ENCODE data around the gene SGTA.

SGTA gene

DNA sequence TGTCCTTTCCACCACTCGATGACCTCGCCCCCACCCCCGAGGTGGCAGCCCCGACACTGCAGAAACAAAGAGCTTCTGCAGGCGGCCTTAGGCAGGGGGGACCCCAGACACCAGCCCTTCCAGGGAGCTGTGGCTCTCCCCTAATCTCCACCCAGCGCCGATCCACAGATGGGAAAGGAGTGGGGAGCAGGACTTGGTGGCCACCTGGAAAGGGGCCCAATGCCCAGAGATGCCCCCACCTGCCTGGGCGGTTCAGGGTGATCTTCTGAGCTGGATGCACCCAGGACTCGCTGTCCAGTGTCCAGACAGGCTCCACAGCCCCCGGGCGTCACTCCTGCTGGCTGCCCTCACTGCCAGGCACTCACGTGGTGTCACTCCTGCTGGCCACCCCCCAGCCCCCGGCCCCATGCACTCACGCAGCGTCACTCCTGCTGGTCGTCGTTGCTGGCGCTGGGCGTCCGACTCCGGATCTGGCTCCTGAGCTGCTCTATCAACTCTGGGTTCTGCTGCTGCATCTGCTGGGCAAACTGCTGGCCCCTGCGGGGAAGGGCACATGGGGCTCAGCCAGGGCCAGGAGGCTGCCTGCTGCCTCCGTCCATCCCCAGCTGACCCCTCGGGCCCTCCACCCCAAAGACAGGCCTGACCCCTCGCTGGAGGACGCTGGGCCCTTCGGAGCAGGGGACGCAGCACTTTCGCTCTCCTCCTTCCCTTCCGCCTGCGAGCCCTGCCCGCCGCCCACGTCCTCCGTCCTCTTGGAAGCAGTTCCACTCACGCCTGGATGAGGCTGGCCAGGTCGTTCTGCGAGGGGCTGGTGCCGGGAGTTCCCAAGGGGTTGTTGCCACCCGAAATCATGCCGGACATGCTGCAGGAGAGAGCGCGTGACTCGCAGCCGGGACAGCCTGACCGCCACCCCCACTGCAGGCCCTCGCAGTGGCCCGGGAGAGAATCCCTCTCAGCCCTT lies 25.9 kb downstream of the SGTA start:
- in situ Hi-C loops (cut with HindIII; ENCODE audit: low pct_ligation_motif_present, low sequenced_read_pairs), result no loop called here
- DNase-seq, result no peak
- TF ChIP-seq, protein P1, sequence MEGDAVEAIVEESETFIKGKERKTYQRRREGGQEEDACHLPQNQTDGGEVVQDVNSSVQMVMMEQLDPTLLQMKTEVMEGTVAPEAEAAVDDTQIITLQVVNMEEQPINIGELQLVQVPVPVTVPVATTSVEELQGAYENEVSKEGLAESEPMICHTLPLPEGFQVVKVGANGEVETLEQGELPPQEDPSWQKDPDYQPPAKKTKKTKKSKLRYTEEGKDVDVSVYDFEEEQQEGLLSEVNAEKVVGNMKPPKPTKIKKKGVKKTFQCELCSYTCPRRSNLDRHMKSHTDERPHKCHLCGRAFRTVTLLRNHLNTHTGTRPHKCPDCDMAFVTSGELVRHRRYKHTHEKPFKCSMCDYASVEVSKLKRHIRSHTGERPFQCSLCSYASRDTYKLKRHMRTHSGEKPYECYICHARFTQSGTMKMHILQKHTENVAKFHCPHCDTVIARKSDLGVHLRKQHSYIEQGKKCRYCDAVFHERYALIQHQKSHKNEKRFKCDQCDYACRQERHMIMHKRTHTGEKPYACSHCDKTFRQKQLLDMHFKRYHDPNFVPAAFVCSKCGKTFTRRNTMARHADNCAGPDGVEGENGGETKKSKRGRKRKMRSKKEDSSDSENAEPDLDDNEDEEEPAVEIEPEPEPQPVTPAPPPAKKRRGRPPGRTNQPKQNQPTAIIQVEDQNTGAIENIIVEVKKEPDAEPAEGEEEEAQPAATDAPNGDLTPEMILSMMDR (IDR thresholded peaks at IDR 0.05; ENCODE audit: low read depth, low read length, missing control alignments), result no peak
- Histone ChIP-seq H3K27me3 (replicated peaks) (no peaks in the 10 kb centered on the region), H3K4me3 (ENCODE audit: low read depth, low read length) (no peak overlapping the region), H3K27ac (no peak overlapping the region), H3K36me3 (replicated peaks) (peaks cover 51% of the 10 kb centered on the region)

DNA sequence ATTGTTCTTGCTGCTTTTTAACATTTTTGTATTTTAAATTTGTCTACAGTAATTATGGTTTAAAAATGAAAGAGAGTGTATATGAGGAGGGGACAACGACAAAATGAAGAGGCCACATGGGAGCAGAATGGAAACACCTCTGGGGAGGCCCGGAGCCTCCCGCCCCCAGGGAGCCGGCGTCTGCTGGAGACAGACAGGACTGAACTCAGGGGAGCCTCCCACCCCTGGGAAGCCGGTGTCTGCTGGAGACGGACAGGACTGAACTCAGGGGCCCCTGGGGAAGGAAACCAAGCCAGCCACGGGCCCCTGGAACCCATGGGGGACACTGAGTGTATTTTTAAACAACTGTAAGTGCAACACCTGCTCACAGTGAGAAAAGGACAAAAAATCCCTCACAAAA lies 26.6 kb downstream of the SGTA start:
- TF ChIP-seq, protein P1 (IDR thresholded peaks at IDR 0.05; ENCODE audit: low read depth, low read length, missing control alignments), result no peak
- Histone ChIP-seq H3K36me3 (replicated peaks) (peaks cover 49% of the 10 kb centered on the region), H3K27me3 (replicated peaks) (no peaks in the 10 kb centered on the region), H3K27ac (no peak overlapping the region), H3K4me3 (ENCODE audit: low read depth, low read length) (no peak overlapping the region)
- in situ Hi-C loops (cut with HindIII; ENCODE audit: low pct_ligation_motif_present, low sequenced_read_pairs), result no loop called here
- no peak for DNase-seq

DNA sequence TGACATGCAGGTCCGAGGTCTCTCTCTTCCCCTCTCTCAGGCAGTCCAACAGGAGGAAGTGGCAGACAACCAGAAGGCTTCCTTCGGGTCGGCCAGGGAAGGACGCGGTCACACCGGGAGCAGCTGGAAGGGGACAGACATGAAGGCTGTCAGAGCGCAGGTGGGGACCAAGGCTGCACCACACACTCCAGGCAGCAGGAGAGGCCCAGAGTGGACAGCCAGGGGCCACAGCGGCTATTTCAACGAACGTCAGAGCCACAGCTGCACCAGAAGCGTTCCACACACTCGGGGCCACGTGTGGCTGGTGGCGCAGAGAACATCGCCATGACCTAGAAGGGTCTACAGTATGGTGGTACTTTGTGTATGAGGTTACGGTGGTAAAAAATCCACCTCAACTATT lies 27.3 kb downstream of the SGTA start:
- Histone ChIP-seq H3K4me3 (ENCODE audit: low read depth, low read length) (no peak overlapping the region), H3K27ac (no peak overlapping the region), H3K27me3 (replicated peaks) (no peaks in the 10 kb centered on the region), H3K36me3 (replicated peaks) (peaks cover 44% of the 10 kb centered on the region)
- in situ Hi-C loops (cut with HindIII; ENCODE audit: low pct_ligation_motif_present, low sequenced_read_pairs), result no loop called here
- TF ChIP-seq, protein P1 (IDR thresholded peaks at IDR 0.05; ENCODE audit: low read depth, low read length, missing control alignments), result no peak
- no peak for DNase-seq

DNA sequence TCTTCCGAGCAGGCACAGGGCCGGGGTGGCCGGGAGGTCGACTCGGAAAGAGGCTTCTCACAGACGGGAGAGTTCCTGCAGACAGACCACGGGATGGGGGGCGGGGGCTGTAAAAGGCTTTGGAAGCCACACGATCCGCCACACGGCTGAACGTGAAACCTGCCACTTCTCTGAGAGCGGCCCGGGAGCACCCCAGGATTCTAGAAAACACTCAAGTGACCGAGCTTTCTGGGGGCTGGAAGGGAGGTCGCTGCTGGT lies 27.7 kb downstream of the SGTA start:
- H3K36me3 ChIP-seq (replicated peaks), result peaks cover 44% of the 10 kb centered on the region
- in situ Hi-C loops (cut with HindIII; ENCODE audit: low pct_ligation_motif_present, low sequenced_read_pairs), result no loop called here
- no peak overlapping the region for H3K27ac ChIP-seq
- no peaks in the 10 kb centered on the region for H3K27me3 ChIP-seq (replicated peaks)
- TF ChIP-seq, protein P1 (IDR thresholded peaks at IDR 0.05; ENCODE audit: low read depth, low read length, missing control alignments), result no peak
- H3K4me3 ChIP-seq (ENCODE audit: low read depth, low read length), result no peak overlapping the region
- DNase-seq, result no peak

DNA sequence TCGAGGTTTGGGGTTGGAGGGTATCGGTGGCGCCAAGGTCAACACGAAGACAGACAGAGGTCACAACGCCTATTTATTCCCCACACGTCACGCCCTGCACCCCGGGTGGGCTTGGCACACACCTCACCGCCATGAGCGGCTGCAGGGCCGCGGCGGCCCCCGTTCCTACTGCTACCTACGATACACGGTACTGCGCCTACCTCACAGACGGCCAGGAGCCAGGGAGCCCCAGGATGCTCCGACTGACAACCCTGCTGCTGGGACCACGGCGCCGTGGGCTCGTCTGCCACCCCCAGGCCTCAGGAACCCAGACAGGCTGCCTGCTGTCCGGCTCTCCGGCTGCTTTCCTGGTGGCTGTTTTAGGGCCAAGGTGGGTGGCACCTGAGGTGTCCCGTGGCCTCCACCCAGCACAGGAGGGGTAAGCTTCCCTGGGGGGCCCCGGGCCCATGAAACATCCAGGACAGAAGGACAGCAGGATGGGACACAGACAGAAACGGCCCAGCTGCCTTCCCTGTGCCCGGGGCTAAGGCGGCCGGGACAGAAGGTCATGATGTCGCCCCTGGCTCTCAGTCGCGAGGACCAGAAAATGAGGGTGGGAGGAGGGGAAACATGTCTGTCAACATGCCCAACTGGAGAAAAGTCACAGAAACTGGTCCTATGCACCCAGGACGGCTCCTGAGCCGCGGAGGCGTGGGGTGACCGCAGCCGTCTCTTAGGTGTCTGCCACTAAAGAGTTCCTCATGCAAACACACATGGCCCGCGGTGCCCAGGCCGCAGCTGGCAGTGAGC lies 28.2 kb downstream of the SGTA start:
- Histone ChIP-seq H3K36me3 (replicated peaks) (peaks cover 41% of the 10 kb centered on the region), H3K4me3 (ENCODE audit: low read depth, low read length) (no peak overlapping the region), H3K27ac (no peak overlapping the region), H3K27me3 (replicated peaks) (no peaks in the 10 kb centered on the region)
- in situ Hi-C loops (cut with HindIII; ENCODE audit: low pct_ligation_motif_present, low sequenced_read_pairs), result no loop called here
- no peak for DNase-seq
- TF ChIP-seq, protein P1 (IDR thresholded peaks at IDR 0.05; ENCODE audit: low read depth, low read length, missing control alignments), result no peak

All from brain microvascular endothelial cell (primary cell).